ENCODE data around the gene SETD4.

- no peak for TF ChIP-seq POLR2A (IDR thresholded peaks at IDR 0.05)
- no peak for TF ChIP-seq CTCF (IDR thresholded peaks at IDR 0.05)
Observed at GRCh38 chr21:36092681-36093080, 32.4 kb upstream of the SETD4 start.

Data from right lobe of liver (tissue), 4 donors.